GM19023 (cell line): ENCODE measurements around the gene CNOT11.
A peak's percentile ranks its signal among the peaks of the same experiment; 100 is the strongest.
"Not testable (repeated sequence)": the region's sequence is repeated elsewhere in the genome, so short reads cannot be mapped to it uniquely, and the experiment has no call there.

Experiments used
- ATAC-seq: cut with Tn5 transposase; IDR thresholded peaks from one replicate; pipeline ENCODE4 v1.9.1; 2021; ENCODE audit warnings: mild to moderate bottlenecking, moderate library complexity; ENCODE audit not compliant: unreplicated experiment

The CNOT11 gene

GRCh38 chr2:101244899-101245298 is 7.8 kb upstream of the CNOT11 start:
- ATAC-seq = not testable (repeated sequence)

- ATAC-seq = not testable (repeated sequence)
Measured at GRCh38 chr2:101245468-101245867, 7.2 kb upstream of the CNOT11 start.

- ATAC-seq = not testable (repeated sequence)
Measured at GRCh38 chr2:101248756-101249155, 3.9 kb upstream of the CNOT11 start.

- no peak for ATAC-seq
Measured at GRCh38 chr2:101249826-101250225, 2.9 kb upstream of the CNOT11 start.

GRCh38 chr2:101251246-101251781 is 1.4 kb upstream of the CNOT11 start:
- not testable (repeated sequence) for ATAC-seq

- peak; percentile 51 for ATAC-seq
Measured at GRCh38 chr2:101251844-101252407, 760 bp upstream of the CNOT11 start.

- ATAC-seq = peak; percentile 56
Measured at GRCh38 chr2:101253013-101253702, 472 bp downstream of the CNOT11 start.

GRCh38 chr2:101253703-101254450 is 1.2 kb downstream of the CNOT11 start:
- ATAC-seq = no peak

GRCh38 chr2:101255501-101255900 is 2.8 kb downstream of the CNOT11 start:
- ATAC-seq = no peak

- ATAC-seq = no peak
Measured at GRCh38 chr2:101256316-101256715, 3.6 kb downstream of the CNOT11 start.

- no peak for ATAC-seq
Measured at GRCh38 chr2:101258804-101259203, 6.1 kb downstream of the CNOT11 start.

- no peak for ATAC-seq
Measured at GRCh38 chr2:101262142-101262541, 9.5 kb downstream of the CNOT11 start.

GRCh38 chr2:101263377-101263800 is 10.7 kb downstream of the CNOT11 start:
- ATAC-seq = no peak

GRCh38 chr2:101264360-101264939 is 11.8 kb downstream of the CNOT11 start:
- no peak for ATAC-seq

- no peak for ATAC-seq
Measured at GRCh38 chr2:101265893-101266499, 13.3 kb downstream of the CNOT11 start.

- ATAC-seq = peak; percentile 70
Measured at GRCh38 chr2:101267671-101268656, 15.3 kb downstream of the CNOT11 start.

- no peak for ATAC-seq
Measured at GRCh38 chr2:101270700-101271259, 18.1 kb downstream of the CNOT11 start.

- ATAC-seq = peak; percentile 54
Measured at GRCh38 chr2:101272045-101272784, 19.5 kb downstream of the CNOT11 start.

GRCh38 chr2:101273056-101273455 is 20.4 kb downstream of the CNOT11 start:
- ATAC-seq = no peak
